NCI-H748 treated with DMSO at 0.1 percent for 48 hours (cell line): ENCODE measurements around the gene ZNF513.

Experiments
- DNase-seq: peaks from one replicate; lab custom pipeline; 2025; lab: John Stamatoyannopoulos, UW

The ZNF513 gene

GRCh38 chr2:27390822-27391679 lies 10.5 kb upstream of the ZNF513 start:
- DNase-seq: no peak

- no peak for DNase-seq
These were observed 1.1 kb upstream of the ZNF513 start for GRCh38 chr2:27381577-27382181.

GRCh38 chr2:27379836-27380625 lies 503 bp downstream of the ZNF513 start:
- DNase-seq: peak; percentile 43

- no peak for DNase-seq
These were observed 1.1 kb downstream of the ZNF513 start for GRCh38 chr2:27379383-27379835.

GRCh38 chr2:27378809-27379290 lies 1.7 kb downstream of the ZNF513 start:
- DNase-seq: no peak

GRCh38 chr2:27378096-27378808 lies 2.3 kb downstream of the ZNF513 start:
- no peak for DNase-seq

- DNase-seq: no peak
These were observed 2.9 kb downstream of the ZNF513 start for GRCh38 chr2:27377618-27378095.

GRCh38 chr2:27376866-27377617 lies 3.5 kb downstream of the ZNF513 start:
- no peak for DNase-seq

GRCh38 chr2:27376151-27376865 lies 4.2 kb downstream of the ZNF513 start:
- DNase-seq: no peak

GRCh38 chr2:27375513-27376099 lies 4.9 kb downstream of the ZNF513 start:
- DNase-seq: no peak

- no peak for DNase-seq
These were observed 7.0 kb downstream of the ZNF513 start for GRCh38 chr2:27373567-27373966.

GRCh38 chr2:27372937-27373336 lies 7.6 kb downstream of the ZNF513 start:
- DNase-seq: no peak

- no peak for DNase-seq
These were observed 9.5 kb downstream of the ZNF513 start for GRCh38 chr2:27370816-27371620.

GRCh38 chr2:27370026-27370815 lies 10.3 kb downstream of the ZNF513 start, which contains the start of the genes EIF2B4 and SNX17:
Gene EIF2B4, minus strand, starts transcription at chr2:27370338. Its CDS starts 24 bp downstream, at chr2:27370314.
Gene SNX17, plus strand, starts transcription at chr2:27370616. Its CDS starts 128 bp downstream, at chr2:27370744.
- DNase-seq: peak; percentile 94

- peak; percentile 56 for DNase-seq
These were observed 11.0 kb downstream of the ZNF513 start for GRCh38 chr2:27369471-27370025.

GRCh38 chr2:27363933-27364332 lies 16.6 kb downstream of the ZNF513 start:
- no peak for DNase-seq

GRCh38 chr2:27362678-27363420 lies 17.7 kb downstream of the ZNF513 start:
- DNase-seq: no peak
